DOHH2 (cell line): Measurements from ENCODE around the gene CNPY3.

ENCODE experiments used
- H3F3A ChIP-seq: fragments of 200-600 bp; sonication (generic), shearing (Covaris generic); 2 replicates; pipeline ENCODE4 v1.6.0; 2016; ENCODE audit warnings: antibody characterized with exemption, mild to moderate bottlenecking; ENCODE audit not compliant: control insufficient read depth, insufficient read depth
- H3K27ac ChIP-seq: fragments of 200-600 bp; sonication (generic); 2 replicates; pipeline ENCODE4 v1.5.1; 2014; ENCODE audit warnings: low read depth, mild to moderate bottlenecking, low read length, moderate library complexity
- H3K27me3 ChIP-seq: fragments of 200-600 bp; sonication (generic); 2 replicates; pipeline ENCODE4 v1.6.1; 2014; ENCODE audit warnings: mild to moderate bottlenecking, low read length, mixed read lengths; ENCODE audit not compliant: control insufficient read depth
- H3K36me3 ChIP-seq: fragments of 200-600 bp; sonication (generic); 2 replicates; pipeline ENCODE4 v1.6.1; 2014; ENCODE audit warnings: mild to moderate bottlenecking, low read length, moderate library complexity, mixed read lengths; ENCODE audit not compliant: control insufficient read depth
- H3K4me1 ChIP-seq: fragments of 200-600 bp; sonication (generic); 2 replicates; pipeline ENCODE4 v1.6.1; 2014; ENCODE audit warnings: mild to moderate bottlenecking, low read length, mixed read lengths; ENCODE audit not compliant: control insufficient read depth
- H3K4me2 ChIP-seq: fragments of 200-600 bp; sonication (generic); 2 replicates; pipeline ENCODE4 v1.6.0; 2014; ENCODE audit warnings: mild to moderate bottlenecking, low read length, moderate library complexity
- H3K4me3 ChIP-seq: fragments of 200-600 bp; sonication (generic); 2 replicates; pipeline ENCODE4 v1.5.1; 2014; ENCODE audit warnings: mild to moderate bottlenecking, low read length, mixed read lengths
- H3K79me2 ChIP-seq: fragments of 200-600 bp; sonication (generic); 2 replicates; pipeline ENCODE4 v1.6.1; 2014; ENCODE audit warnings: mild to moderate bottlenecking, low read length, mixed read lengths; ENCODE audit not compliant: control insufficient read depth
- H3K9me2 ChIP-seq: fragments of 200-600 bp; sonication (generic); replicated peaks from 2 replicates; pipeline ENCODE4 v1.6.1; 2014; ENCODE audit warnings: mild to moderate bottlenecking, low read length, mixed read lengths; ENCODE audit not compliant: control insufficient read depth
- H3K9me3 ChIP-seq: fragments of 200-600 bp; sonication (generic); 2 replicates; pipeline ENCODE4 v1.6.1; 2014; ENCODE audit warnings: antibody characterized with exemption, low read length, mixed read lengths; ENCODE audit not compliant: control insufficient read depth, insufficient read depth
- H4K20me1 ChIP-seq: fragments of 200-600 bp; sonication (generic); 2 replicates; pipeline ENCODE4 v1.6.0; 2014; ENCODE audit warnings: low read depth, mild to moderate bottlenecking, antibody characterized with exemption, low read length, moderate library complexity; ENCODE audit not compliant: control insufficient read depth, insufficient read depth
- EZH2phosphoT487 ChIP-seq: fragments of 200-600 bp; sonication (generic); IDR thresholded peaks from 2 replicates; pipeline ENCODE4 v1.6.1; 2017; ENCODE audit warnings: borderline replicate concordance, mild to moderate bottlenecking, antibody characterized with exemption, low read length, moderate library complexity, mixed read lengths
- TF ChIP-seq, protein P1 (sequence below): fragments of 200-600 bp; sonication (generic); IDR thresholded peaks from one replicate; pipeline ENCODE4 v1.5.1; 2014; ENCODE audit warnings: antibody characterized with exemption, mild to moderate bottlenecking, low read depth, low read length; ENCODE audit not compliant: poor library complexity, severe bottlenecking

The CNPY3 gene

DNA sequence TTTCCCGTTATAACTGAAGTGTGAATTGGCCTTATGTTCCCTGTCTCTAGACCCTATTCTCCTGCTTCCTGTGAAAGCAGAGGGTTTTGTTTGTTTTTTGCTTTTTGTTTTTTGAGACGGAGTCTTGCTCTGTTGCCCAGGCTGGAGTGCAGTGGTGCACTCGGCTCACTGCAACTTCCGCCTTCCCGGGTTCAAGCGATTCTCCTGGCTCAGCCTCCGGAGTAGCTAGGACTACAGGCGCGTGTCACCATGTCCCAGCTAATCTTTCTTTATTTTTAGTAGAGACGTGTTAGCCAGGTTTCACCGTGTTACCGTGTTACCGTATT lies 30.6 kb downstream of the CNPY3 start:
- Histone ChIP-seq H4K20me1 (no peaks in the 10 kb centered on the region), H3K27ac (no peak overlapping the region), H3F3A (0 out of 2 replicates have a peak, but pooled peaks cover 5% of the 10 kb centered on the region), H3K36me3 (peaks cover 22% of the 10 kb centered on the region), H3K9me3 (no peaks in the 10 kb centered on the region), H3K27me3 (no peaks in the 10 kb centered on the region), H3K4me3 (peak overlapping the region; percentile 54), H3K79me2 (no peaks in the 10 kb centered on the region), H3K4me1 (peaks cover 16% of the 10 kb centered on the region), H3K4me2 (peak overlapping the region; percentile 64), H3K9me2 (no peaks in the 10 kb centered on the region)
- TF ChIP-seq, protein P1, sequence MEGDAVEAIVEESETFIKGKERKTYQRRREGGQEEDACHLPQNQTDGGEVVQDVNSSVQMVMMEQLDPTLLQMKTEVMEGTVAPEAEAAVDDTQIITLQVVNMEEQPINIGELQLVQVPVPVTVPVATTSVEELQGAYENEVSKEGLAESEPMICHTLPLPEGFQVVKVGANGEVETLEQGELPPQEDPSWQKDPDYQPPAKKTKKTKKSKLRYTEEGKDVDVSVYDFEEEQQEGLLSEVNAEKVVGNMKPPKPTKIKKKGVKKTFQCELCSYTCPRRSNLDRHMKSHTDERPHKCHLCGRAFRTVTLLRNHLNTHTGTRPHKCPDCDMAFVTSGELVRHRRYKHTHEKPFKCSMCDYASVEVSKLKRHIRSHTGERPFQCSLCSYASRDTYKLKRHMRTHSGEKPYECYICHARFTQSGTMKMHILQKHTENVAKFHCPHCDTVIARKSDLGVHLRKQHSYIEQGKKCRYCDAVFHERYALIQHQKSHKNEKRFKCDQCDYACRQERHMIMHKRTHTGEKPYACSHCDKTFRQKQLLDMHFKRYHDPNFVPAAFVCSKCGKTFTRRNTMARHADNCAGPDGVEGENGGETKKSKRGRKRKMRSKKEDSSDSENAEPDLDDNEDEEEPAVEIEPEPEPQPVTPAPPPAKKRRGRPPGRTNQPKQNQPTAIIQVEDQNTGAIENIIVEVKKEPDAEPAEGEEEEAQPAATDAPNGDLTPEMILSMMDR, result no peak
- no peak for TF ChIP-seq EZH2phosphoT487

DNA sequence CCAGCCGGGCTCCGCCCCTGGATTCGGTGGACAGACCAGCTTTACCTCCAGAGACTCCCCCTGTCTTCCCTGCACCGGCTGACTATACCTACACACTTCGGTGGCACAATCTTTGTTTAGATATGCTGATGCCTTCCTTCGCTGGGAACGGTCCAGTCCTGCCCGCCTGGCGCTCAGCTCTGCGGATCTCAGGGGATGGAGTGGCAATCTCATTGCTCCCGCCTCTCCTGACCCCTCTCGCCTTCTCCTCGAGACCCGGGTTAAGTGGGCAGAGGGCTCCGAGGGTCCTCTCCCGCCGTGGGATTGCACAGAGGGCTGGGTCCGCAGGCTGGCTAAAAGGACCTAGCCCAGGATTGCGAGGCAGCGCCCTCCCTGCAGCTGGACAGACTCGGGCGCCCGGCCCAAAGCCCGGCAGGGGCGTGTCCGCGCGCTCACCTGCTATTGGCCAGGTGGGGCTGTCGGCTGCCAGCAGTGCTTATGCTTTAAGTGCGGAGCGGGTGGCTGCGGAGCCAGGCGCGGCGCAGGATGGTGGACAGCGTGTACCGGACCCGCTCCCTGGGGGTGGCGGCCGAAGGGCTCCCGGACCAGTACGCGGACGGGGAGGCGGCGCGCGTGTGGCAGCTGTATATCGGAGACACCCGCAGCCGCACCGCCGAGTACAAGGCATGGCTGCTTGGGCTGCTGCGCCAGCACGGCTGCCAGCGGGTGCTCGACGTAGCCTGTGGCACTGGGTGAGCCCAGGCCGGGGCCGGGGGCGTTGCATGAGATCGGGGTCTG lies 31.2 kb downstream of the CNPY3 start, which contains the start of gene GNMT:
TSS of gene GNMT (plus strand) at position 512 of the 777 bp plus-strand sequence. CDS start at position 526, 14 bp downstream.
- TF ChIP-seq EZH2phosphoT487, result no peak
- TF ChIP-seq, protein P1, result no peak
- 0 out of 2 replicates have a peak, but pooled peaks cover 5% of the 10 kb centered on the region for H3F3A ChIP-seq
- no peaks in the 10 kb centered on the region for H3K27me3 ChIP-seq
- peak within 1 kb of the TSS; percentile 64 for H3K4me2 ChIP-seq
- peaks cover 27% of the 10 kb centered on the region for H3K36me3 ChIP-seq
- H4K20me1 ChIP-seq, result no peaks in the 10 kb centered on the region
- no peaks in the 10 kb centered on the region for H3K79me2 ChIP-seq
- H3K27ac ChIP-seq, result no peak within 1 kb of the TSS
- H3K9me3 ChIP-seq, result no peaks in the 10 kb centered on the region
- H3K4me1 ChIP-seq, result peaks cover 16% of the 10 kb centered on the region
- peak within 1 kb of the TSS; percentile 54 for H3K4me3 ChIP-seq
- H3K9me2 ChIP-seq, result no peaks in the 10 kb centered on the region

GRCh38 chr6:42961020-42961470 lies 31.8 kb downstream of the CNPY3 start:
- no peaks in the 10 kb centered on the region for H3K79me2 ChIP-seq
- no peaks in the 10 kb centered on the region for H3K9me2 ChIP-seq
- TF ChIP-seq, protein P1, result no peak
- TF ChIP-seq EZH2phosphoT487, result no peak
- H3K4me2 ChIP-seq, result peak overlapping the region; percentile 64
- H3K4me3 ChIP-seq, result peak overlapping the region; percentile 54; the same call in 1 of the 2 replicates
- no peaks in the 10 kb centered on the region; the same call in 1 of the 2 replicates for H4K20me1 ChIP-seq
- H3K27ac ChIP-seq, result no peak overlapping the region
- no peaks in the 10 kb centered on the region for H3K27me3 ChIP-seq
- H3K9me3 ChIP-seq, result no peaks in the 10 kb centered on the region
- peaks cover 33% of the 10 kb centered on the region for H3K36me3 ChIP-seq
- H3K4me1 ChIP-seq, result peaks cover 16% of the 10 kb centered on the region
- 0 out of 2 replicates have a peak, but pooled peaks cover 5% of the 10 kb centered on the region for H3F3A ChIP-seq
